HepG2 (cell line): Measurements from ENCODE around the gene CEBPB. TPM values are rescaled to one million over a fixed set of nuclear protein-coding genes. Genes with fewer than 3 reads are reported as not detected.

Experiments used
- CBX5 ChIP-seq: sonication (generic); formaldehyde crosslinking; IDR thresholded peaks from 2 replicates; pipeline ENCODE4 v1.4.0; 2020; ENCODE audit warnings: missing genetic modification reagents, borderline replicate concordance
- CREM ChIP-seq, 2 experiments: sonication (generic) in 1 of 2; formaldehyde crosslinking in 1 of 2; IDR thresholded peaks; 2 replicates each; pipeline versions ENCODE4 v1.4.0 to v1.6.1; 2016 to 2020; ENCODE audit warnings: antibody characterized with exemption in 1 of 2, mild to moderate bottlenecking in 1 of 2, missing genetic modification reagents in 1 of 2
- ETV6 ChIP-seq: sonication (generic); formaldehyde crosslinking; conservative IDR thresholded peaks from 2 replicates; pipeline ENCODE4 v1.4.0; 2020; ENCODE audit warnings: missing genetic modification reagents
- IKZF1 ChIP-seq: fragments of 450-650 bp; IDR thresholded peaks from 2 replicates; pipeline ENCODE4 v1.7.1; 2016
- KLF11 ChIP-seq: IDR thresholded peaks from 2 replicates; pipeline ENCODE4 v1.6.1; 2016; ENCODE audit warnings: missing compliant biosample characterization
- MIXL1 ChIP-seq: IDR thresholded peaks from 2 replicates; pipeline ENCODE4 v1.6.1; 2016
- NFE2L1 ChIP-seq: sonication (generic); formaldehyde crosslinking; IDR thresholded peaks from 2 replicates; pipeline ENCODE4 v1.4.0; 2020; ENCODE audit warnings: missing genetic modification reagents, mild to moderate bottlenecking, borderline replicate concordance
- PAX8 ChIP-seq: sonication (generic); formaldehyde crosslinking; IDR thresholded peaks from 2 replicates; pipeline ENCODE4 v1.8.0; 2022; ENCODE audit warnings: mild to moderate bottlenecking, missing genetic modification reagents, borderline replicate concordance
- POLR2A ChIP-seq, 2 experiments: IDR thresholded peaks; 2 replicates each; pipeline ENCODE4 v1.6.1; 2011; ENCODE audit warnings: low read depth in 2 of 2, low read length in 2 of 2, mild to moderate bottlenecking in 1 of 2, moderate library complexity in 1 of 2; ENCODE audit not compliant: insufficient read depth in 1 of 2
- PPARG ChIP-seq: conservative IDR thresholded peaks from 2 replicates; pipeline ENCODE4 v1.6.1; 2016; ENCODE audit warnings: missing biosample characterization, missing genetic modification reagents
- RFX1 ChIP-seq: fragments of 450-650 bp; IDR thresholded peaks from 2 replicates; pipeline ENCODE4 v1.6.1; 2017
- SCMH1 ChIP-seq: sonication (generic); formaldehyde crosslinking; IDR thresholded peaks from 2 replicates; pipeline ENCODE4 v1.9.0; 2021; ENCODE audit warnings: missing genetic modification reagents, mild to moderate bottlenecking, borderline replicate concordance
- SIN3B ChIP-seq: fragments of 150-350 bp; IDR thresholded peaks from 2 replicates; pipeline ENCODE4 v1.6.1; 2014; ENCODE audit warnings: low read length
- ZNF335 ChIP-seq: sonication (generic); formaldehyde crosslinking; IDR thresholded peaks from 2 replicates; pipeline ENCODE4 v1.4.0; 2020; ENCODE audit warnings: missing genetic modification reagents
- ZNF501 ChIP-seq: sonication (generic); formaldehyde crosslinking; IDR thresholded peaks from 2 replicates; pipeline ENCODE4 v1.5.1; 2020; ENCODE audit warnings: mild to moderate bottlenecking, moderate library complexity, missing genetic modification reagents
- ZNF761 ChIP-seq: sonication (generic); formaldehyde crosslinking; conservative IDR thresholded peaks from 2 replicates; pipeline ENCODE4 v1.4.0; 2020; ENCODE audit warnings: mild to moderate bottlenecking, missing genetic modification reagents
- ZNF773 ChIP-seq: sonication (generic); formaldehyde crosslinking; IDR thresholded peaks from 2 replicates; pipeline ENCODE4 v1.4.0; 2020; ENCODE audit warnings: missing genetic modification reagents, borderline replicate concordance
- polyA plus RNA-seq, 8 experiments: library from polyadenylated mRNA; depleted of rRNA in 3 of 8; stranded (reverse) in 7 of 8; unstranded in 1 of 8; fragments of >200 nt; fragmentation: Illumina TruSeq in 4 of 8; extraction: Trizol in 4 of 8; gene quantifications; 2 replicates each; pipeline versions ENCODE4 v1.2.1 to v1.2.3, GENCODE V29; 2011 to 2016; ENCODE audit warnings: low read depth in 4 of 8, missing spikeins in 1 of 8, mixed read lengths in 1 of 8; ENCODE audit not compliant: insufficient read depth in 1 of 8
- total RNA-seq, 5 experiments: library from RNA; depleted of rRNA; stranded (reverse); fragments of >200 nt; fragmentation: Illumina TruSeq; extraction: Trizol; gene quantifications; 2 replicates each; pipeline ENCODE4 v1.2.3, GENCODE V29; 2016; ENCODE audit warnings: low read depth in 1 of 5
- TF ChIP-seq, protein P1 (sequence below): sonication (generic); formaldehyde crosslinking; IDR thresholded peaks from 2 replicates; pipeline ENCODE4 v1.4.0; 2020; ENCODE audit warnings: mild to moderate bottlenecking, missing genetic modification reagents
- TF ChIP-seq, protein P2 (sequence below): sonication (generic); formaldehyde crosslinking; IDR thresholded peaks from 2 replicates; pipeline ENCODE4 v1.5.0; 2020; ENCODE audit warnings: mild to moderate bottlenecking, missing genetic modification reagents, borderline replicate concordance
- TF ChIP-seq, protein P3 (sequence below): sonication (generic); formaldehyde crosslinking; IDR thresholded peaks from 2 replicates; pipeline ENCODE4 v1.8.0; 2022; ENCODE audit warnings: mild to moderate bottlenecking, missing genetic modification reagents

The CEBPB gene
- total and polyA plus RNA-seq, 2 of the 13 experiments (the other 11 are each of a cell fraction or from before 2014, with no cell fraction given) = 18.5 to 28.2 TPM

DNA sequence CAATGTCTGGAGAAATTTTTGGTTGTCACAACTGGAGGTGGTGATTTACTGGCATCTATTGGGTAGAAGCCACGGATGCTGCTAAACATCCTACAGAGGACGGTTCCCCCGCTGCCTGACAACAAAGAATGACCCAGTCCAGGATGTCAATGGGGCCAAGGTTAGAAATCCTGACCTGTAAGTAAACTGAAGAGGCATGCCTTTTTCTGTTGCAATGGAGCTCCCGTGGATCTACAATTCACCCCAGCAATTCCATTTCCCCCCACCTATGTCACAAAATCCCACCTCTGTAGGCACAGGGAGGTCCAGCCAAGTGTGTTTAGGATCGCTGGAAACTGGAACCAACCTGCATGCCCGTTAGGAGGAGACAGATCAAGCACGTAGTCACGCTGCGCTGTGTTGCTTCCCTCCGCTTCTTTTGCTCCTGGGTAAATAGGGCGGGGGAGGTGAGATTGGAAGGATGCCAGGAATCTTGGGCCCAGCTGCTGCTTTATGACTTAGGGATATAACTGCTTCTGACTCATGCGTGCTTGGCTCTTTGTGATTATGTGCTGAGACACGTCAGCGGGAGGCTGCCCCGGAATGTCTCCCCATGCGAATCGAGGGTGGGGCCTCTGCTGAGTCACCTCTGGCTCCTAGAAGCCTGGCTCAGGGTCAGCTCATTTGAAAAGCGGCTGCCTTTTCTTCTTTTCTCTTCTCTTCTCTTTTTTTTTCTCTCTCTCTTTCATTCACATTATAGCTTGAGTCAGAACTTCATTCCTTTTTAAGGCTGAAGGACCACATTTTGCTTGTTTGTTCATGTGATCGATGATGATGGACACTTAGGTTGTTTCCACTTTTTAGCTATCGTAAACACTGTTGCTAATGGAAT lies 24.7 kb upstream of the CEBPB start (continued):
- TF ChIP-seq, protein P1, sequence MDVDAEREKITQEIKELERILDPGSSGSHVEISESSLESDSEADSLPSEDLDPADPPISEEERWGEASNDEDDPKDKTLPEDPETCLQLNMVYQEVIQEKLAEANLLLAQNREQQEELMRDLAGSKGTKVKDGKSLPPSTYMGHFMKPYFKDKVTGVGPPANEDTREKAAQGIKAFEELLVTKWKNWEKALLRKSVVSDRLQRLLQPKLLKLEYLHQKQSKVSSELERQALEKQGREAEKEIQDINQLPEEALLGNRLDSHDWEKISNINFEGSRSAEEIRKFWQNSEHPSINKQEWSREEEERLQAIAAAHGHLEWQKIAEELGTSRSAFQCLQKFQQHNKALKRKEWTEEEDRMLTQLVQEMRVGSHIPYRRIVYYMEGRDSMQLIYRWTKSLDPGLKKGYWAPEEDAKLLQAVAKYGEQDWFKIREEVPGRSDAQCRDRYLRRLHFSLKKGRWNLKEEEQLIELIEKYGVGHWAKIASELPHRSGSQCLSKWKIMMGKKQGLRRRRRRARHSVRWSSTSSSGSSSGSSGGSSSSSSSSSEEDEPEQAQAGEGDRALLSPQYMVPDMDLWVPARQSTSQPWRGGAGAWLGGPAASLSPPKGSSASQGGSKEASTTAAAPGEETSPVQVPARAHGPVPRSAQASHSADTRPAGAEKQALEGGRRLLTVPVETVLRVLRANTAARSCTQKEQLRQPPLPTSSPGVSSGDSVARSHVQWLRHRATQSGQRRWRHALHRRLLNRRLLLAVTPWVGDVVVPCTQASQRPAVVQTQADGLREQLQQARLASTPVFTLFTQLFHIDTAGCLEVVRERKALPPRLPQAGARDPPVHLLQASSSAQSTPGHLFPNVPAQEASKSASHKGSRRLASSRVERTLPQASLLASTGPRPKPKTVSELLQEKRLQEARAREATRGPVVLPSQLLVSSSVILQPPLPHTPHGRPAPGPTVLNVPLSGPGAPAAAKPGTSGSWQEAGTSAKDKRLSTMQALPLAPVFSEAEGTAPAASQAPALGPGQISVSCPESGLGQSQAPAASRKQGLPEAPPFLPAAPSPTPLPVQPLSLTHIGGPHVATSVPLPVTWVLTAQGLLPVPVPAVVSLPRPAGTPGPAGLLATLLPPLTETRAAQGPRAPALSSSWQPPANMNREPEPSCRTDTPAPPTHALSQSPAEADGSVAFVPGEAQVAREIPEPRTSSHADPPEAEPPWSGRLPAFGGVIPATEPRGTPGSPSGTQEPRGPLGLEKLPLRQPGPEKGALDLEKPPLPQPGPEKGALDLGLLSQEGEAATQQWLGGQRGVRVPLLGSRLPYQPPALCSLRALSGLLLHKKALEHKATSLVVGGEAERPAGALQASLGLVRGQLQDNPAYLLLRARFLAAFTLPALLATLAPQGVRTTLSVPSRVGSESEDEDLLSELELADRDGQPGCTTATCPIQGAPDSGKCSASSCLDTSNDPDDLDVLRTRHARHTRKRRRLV (CRISPR knock-in tag) = peak; percentile 83
- peak; percentile 78 for TF ChIP-seq ZNF761 (CRISPR knock-in tag)
- no peak for TF ChIP-seq ETV6 (CRISPR knock-in tag)
- peak; percentile 71 for TF ChIP-seq PPARG (CRISPR knock-in tag)
- TF ChIP-seq SIN3B = no peak
- TF ChIP-seq PAX8 (CRISPR knock-in tag) = no peak
- peak; percentile 99 for TF ChIP-seq ZNF501 (CRISPR knock-in tag)
- peak; percentile 89 for TF ChIP-seq ZNF335
- TF ChIP-seq MIXL1 = peak; percentile 43; the same call in 1 of the 2 replicates
- TF ChIP-seq CBX5 (CRISPR knock-in tag) = peak; percentile 90
- peak; percentile 95; the same call in 1 of the 2 replicates for TF ChIP-seq NFE2L1
- TF ChIP-seq RFX1 = no peak
- peak; percentile 95 for TF ChIP-seq CREM (IDR thresholded peaks at IDR 0.05)
- TF ChIP-seq CREM (CRISPR knock-in tag; IDR thresholded peaks at IDR 0.05) = no peak
- TF ChIP-seq IKZF1 = no peak
- TF ChIP-seq POLR2A (IDR thresholded peaks at IDR 0.05; ENCODE audit: insufficient read depth in 1 of 2, low read depth in 2 of 2, low read length in 2 of 2) = peak; percentile 85
- 0 out of 2 replicates have a peak, but pooled peaks have one; percentile 91 for TF ChIP-seq KLF11 (CRISPR knock-in tag)
- TF ChIP-seq SCMH1 (CRISPR knock-in tag) = no peak
- TF ChIP-seq, protein P2, sequence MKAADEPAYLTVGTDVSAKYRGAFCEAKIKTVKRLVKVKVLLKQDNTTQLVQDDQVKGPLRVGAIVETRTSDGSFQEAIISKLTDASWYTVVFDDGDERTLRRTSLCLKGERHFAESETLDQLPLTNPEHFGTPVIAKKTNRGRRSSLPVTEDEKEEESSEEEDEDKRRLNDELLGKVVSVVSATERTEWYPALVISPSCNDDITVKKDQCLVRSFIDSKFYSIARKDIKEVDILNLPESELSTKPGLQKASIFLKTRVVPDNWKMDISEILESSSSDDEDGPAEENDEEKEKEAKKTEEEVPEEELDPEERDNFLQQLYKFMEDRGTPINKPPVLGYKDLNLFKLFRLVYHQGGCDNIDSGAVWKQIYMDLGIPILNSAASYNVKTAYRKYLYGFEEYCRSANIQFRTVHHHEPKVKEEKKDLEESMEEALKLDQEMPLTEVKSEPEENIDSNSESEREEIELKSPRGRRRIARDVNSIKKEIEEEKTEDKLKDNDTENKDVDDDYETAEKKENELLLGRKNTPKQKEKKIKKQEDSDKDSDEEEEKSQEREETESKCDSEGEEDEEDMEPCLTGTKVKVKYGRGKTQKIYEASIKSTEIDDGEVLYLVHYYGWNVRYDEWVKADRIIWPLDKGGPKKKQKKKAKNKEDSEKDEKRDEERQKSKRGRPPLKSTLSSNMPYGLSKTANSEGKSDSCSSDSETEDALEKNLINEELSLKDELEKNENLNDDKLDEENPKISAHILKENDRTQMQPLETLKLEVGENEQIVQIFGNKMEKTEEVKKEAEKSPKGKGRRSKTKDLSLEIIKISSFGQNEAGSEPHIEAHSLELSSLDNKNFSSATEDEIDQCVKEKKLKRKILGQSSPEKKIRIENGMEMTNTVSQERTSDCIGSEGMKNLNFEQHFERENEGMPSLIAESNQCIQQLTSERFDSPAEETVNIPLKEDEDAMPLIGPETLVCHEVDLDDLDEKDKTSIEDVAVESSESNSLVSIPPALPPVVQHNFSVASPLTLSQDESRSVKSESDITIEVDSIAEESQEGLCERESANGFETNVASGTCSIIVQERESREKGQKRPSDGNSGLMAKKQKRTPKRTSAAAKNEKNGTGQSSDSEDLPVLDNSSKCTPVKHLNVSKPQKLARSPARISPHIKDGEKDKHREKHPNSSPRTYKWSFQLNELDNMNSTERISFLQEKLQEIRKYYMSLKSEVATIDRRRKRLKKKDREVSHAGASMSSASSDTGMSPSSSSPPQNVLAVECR (CRISPR knock-in tag) = peak; percentile 96
- TF ChIP-seq ZNF773 (CRISPR knock-in tag) = no peak
- TF ChIP-seq, protein P3, sequence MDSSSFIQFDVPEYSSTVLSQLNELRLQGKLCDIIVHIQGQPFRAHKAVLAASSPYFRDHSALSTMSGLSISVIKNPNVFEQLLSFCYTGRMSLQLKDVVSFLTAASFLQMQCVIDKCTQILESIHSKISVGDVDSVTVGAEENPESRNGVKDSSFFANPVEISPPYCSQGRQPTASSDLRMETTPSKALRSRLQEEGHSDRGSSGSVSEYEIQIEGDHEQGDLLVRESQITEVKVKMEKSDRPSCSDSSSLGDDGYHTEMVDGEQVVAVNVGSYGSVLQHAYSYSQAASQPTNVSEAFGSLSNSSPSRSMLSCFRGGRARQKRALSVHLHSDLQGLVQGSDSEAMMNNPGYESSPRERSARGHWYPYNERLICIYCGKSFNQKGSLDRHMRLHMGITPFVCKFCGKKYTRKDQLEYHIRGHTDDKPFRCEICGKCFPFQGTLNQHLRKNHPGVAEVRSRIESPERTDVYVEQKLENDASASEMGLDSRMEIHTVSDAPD (CRISPR knock-in tag) = no peak
